GM21717 (cell line): ENCODE data around the gene SMIM24.
"Not testable (repeated sequence)": the region's sequence is repeated elsewhere in the genome, so short reads cannot be mapped to it uniquely, and the experiment has no call there.

Source experiments
- ATAC-seq: cut with Tn5 transposase; IDR thresholded peaks from one replicate; pipeline ENCODE4 v1.9.1; 2021; ENCODE audit warnings: mild to moderate bottlenecking, moderate library complexity; ENCODE audit not compliant: unreplicated experiment

SMIM24 gene

DNA sequence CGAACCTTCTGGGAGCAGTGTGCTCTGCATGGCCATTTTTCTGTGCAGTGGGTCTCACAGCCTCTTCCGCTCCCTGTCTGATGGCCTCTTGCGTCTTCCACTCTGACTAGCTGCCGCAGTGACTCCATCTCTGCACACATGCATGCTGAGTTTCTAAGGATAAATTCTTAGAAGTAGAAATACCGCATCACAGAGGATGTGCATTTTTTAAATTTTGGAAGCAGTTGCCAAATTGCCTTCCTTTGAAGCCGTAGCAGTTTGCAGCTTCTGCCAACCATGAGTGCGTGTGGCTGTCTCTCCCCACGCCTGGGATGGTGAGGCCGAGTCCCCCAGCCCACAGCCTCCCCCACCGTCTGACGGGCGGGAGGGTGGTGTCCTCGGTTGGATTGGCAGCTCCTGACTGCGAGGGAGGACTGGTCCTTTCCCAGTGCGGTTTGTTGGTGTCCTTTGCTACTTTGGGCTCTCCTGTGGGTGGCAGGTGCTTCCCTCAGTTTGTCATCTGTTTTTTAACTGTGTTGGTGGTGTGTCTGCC, 35.6 kb upstream of the SMIM24 start:
- no peak for ATAC-seq

DNA sequence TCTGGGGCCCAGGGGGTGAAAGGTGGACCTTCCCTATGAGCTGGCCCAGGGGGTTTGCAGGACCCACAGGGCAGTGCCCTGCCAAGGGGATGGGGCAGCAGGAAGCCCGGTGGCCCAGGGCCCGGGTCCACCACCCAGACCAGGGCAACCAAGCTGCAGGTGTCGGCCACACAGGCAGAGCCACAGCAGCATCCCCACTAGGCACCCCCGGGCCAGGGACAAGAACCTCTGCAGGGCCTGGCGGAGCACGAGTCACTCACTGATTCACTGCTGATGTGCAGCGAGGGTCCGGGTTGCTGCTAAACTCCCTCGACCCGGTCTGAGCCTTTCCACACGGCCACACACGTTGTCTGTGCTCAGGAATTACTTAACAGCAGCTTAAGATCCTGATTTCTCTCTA, 34.6 kb upstream of the SMIM24 start:
- no peak for ATAC-seq

- ATAC-seq = no peak
Observed at GRCh38 chr19:3513229-3514140, 33.2 kb upstream of the SMIM24 start.

- ATAC-seq = no peak
Observed at GRCh38 chr19:3512562-3513228, 32.4 kb upstream of the SMIM24 start.

- no peak for ATAC-seq
Observed at GRCh38 chr19:3511506-3512251, 31.4 kb upstream of the SMIM24 start.

DNA sequence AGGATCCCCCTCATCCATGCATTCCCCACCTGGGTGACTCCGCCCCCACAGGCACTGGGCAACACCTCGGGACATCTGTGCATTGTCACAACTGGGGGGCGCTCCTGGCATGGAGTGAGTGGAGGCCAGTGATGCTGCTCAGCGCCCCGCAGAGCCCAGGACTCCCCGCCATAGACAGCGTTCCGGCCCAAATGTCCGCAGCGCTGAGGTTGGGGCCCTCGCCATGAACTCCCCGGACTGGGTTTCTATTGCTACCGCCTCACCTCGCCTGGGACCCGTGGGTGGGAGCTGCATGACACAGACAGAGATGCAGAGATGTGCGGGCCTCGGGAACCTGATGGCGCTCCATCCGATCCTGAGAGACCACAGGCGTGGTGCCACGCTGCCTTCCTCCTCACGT, 30.4 kb upstream of the SMIM24 start:
- ATAC-seq = no peak

- ATAC-seq = no peak
Observed at GRCh38 chr19:3509566-3509989, 29.3 kb upstream of the SMIM24 start.

- ATAC-seq = no peak
Observed at GRCh38 chr19:3508771-3509535, 28.6 kb upstream of the SMIM24 start.

- ATAC-seq = not testable (repeated sequence)
Observed at GRCh38 chr19:3508121-3508661, 27.9 kb upstream of the SMIM24 start.

- no peak for ATAC-seq
Observed at GRCh38 chr19:3507371-3508120, 27.2 kb upstream of the SMIM24 start.

DNA sequence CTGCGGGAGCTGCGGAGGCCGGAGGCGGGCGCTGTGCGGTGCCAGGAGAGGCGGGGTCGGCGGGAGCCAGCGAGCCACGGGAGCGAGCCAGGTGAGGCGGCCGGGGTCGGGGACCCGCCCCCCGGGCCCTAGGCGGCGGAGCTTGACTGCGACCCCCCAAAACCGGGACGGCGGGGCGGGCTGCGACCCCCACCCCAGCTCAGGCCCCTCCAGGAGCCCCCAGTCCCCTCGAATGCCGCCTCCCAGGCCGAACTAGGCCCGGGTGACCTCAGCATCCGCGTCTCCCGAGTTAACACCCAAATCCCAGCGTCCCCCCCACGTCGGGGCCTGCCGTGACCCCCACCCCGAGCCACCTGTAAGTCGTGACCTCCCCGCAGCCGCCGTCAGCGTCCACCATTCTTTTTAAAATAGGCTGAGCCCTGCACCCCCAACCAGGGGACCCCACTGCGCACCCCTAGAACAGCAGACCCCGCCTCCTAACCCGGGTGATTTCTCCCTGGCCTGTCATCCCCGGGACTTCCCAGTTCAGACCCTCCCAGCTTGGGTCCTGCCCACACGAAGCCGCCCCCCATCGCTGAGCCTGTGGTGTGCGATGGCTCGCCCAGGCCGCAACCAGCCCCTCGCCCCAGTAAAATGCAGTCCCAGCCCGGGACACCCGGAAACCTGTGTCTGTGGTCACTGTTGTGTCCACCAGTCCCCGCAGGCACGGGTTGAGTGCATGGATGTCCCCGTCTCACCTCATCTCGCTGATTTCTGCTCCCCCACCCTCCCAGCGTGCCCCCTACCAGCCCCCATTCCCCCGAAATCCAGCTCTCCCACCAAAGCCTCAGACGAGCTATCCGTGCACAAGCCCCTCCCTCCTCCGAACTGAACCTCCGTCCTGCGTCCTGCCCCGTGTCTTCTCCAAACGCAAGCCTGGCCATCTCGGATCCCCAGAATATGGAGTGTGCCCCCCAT, 26.3 kb upstream of the SMIM24 start:
- peak; percentile 31 for ATAC-seq

- ATAC-seq = peak; percentile 66
Observed at GRCh38 chr19:3505598-3506383, 25.5 kb upstream of the SMIM24 start, which contains the start of gene FZR1. Gene FZR1 (plus strand): TSS chr19:3506311. CDS start chr19:3522990, 16,679 bp downstream.

DNA sequence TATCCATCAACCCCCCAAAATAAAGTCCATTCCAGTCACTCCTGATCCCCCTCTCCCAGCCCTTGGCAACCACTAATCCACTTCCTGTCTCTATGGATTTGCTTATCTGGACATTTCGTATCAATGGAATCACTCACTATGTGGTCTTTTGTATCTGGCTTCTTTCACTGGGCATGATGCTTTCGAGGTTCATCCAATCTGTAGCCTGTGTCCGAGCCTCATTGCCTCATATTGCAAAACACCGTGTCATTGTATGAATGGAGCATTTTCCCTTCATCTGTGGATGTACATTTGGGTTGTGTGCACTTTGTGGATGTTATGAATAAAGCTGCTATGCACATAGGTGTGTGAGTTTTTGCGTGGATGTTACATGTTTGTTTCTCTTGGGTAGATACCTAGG, 24.4 kb upstream of the SMIM24 start:
- no peak for ATAC-seq

GRCh38 chr19:3503036-3503572, 22.8 kb upstream of the SMIM24 start:
- ATAC-seq = no peak

DNA sequence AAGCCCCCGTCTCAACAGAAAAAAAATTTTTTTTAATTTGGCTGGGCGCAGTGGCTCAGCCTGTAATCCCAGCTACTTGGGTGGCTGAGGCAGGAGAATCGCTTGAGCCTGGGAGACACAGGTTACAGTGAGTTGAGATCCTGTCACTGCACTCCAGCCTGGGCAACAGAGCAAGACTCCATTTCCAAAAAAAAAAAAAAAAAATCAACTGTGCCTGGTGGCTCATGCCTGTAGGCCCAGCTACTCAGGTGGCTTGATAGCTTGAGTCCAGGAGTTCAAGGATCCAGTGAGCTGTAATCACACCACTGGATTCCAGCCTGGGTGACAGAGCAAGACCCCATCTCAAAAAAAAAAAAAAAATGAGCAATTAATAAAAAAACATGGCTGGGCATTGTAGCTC, 21.5 kb upstream of the SMIM24 start:
- no peak for ATAC-seq

- peak; percentile 68 for ATAC-seq
Observed at GRCh38 chr19:3500429-3501101, 20.2 kb upstream of the SMIM24 start, which contains the start of gene DOHH. Gene DOHH (minus strand): TSS chr19:3500674. CDS start chr19:3496814, 3,860 bp downstream.
